ENCODE measurements around the gene FOXO6. TPM values are rescaled to one million over a fixed set of nuclear protein-coding genes. Genes with fewer than 3 reads are reported as not detected.

Gene FOXO6
- total RNA-seq, 1 experiment from 2014 or later: 5.4 TPM

DNA sequence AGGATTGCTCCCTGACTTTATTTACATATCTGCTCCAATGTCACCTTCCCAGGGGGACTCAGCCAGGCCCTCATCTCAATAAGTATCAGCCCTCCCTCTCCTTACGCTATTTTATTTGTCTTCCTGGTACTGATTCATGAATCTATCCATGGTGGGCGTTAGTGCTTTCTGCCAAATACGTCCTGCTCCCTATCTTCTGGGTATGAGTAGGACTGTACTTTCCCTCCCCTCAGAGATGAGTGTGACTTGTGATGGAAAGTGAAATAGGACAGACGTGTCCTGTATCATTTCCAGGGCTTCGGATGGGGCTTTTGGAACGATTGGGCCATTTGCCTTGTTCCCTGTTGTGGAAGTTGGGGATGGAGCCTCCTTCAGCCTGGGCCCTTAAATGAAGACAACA lies 47.5 kb downstream of the FOXO6 start:
- Mint-ChIP-seq H3K27me3 (ENCODE audit: low read depth) (peaks cover 9% of the 10 kb centered on the region; the same call in 1 of the 2 replicates), H3K4me3 (no peak overlapping the region), H3K4me1 (peaks cover 45% of the 10 kb centered on the region), H3K9me3 (0 out of 2 replicates have a peak, but pooled peaks cover 4% of the 10 kb centered on the region), H3K36me3 (no peaks in the 10 kb centered on the region), H3K27ac (no peak overlapping the region)
- ATAC-seq: no peak
- ChIA-PET CTCF (interaction anchor here (1.4 to 3.0 kb wide), 3 partner anchors 14 to 77 kb away, joined by 4 to 14 read pairs (median 8); no protein-coding TSS in a partner anchor), POLR2A (no interaction called here)
- TF ChIP-seq TCF7 (CRISPR knock-in tag; IDR thresholded peaks at IDR 0.05; ENCODE audit: low read depth): no peak
- no peak for TF ChIP-seq GABPB1 (CRISPR knock-in tag; IDR thresholded peaks at IDR 0.05)
- TF ChIP-seq, protein P1, sequence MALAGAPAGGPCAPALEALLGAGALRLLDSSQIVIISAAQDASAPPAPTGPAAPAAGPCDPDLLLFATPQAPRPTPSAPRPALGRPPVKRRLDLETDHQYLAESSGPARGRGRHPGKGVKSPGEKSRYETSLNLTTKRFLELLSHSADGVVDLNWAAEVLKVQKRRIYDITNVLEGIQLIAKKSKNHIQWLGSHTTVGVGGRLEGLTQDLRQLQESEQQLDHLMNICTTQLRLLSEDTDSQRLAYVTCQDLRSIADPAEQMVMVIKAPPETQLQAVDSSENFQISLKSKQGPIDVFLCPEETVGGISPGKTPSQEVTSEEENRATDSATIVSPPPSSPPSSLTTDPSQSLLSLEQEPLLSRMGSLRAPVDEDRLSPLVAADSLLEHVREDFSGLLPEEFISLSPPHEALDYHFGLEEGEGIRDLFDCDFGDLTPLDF (CRISPR knock-in tag; IDR thresholded peaks at IDR 0.05): no peak
- TF ChIP-seq, protein P2, sequence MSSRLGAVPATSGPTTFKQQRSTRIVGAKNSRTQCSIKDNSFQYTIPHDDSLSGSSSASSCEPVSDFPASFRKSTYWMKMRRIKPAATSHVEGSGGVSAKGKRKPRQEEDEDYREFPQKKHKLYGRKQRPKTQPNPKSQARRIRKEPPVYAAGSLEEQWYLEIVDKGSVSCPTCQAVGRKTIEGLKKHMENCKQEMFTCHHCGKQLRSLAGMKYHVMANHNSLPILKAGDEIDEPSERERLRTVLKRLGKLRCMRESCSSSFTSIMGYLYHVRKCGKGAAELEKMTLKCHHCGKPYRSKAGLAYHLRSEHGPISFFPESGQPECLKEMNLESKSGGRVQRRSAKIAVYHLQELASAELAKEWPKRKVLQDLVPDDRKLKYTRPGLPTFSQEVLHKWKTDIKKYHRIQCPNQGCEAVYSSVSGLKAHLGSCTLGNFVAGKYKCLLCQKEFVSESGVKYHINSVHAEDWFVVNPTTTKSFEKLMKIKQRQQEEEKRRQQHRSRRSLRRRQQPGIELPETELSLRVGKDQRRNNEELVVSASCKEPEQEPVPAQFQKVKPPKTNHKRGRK (CRISPR knock-in tag; IDR thresholded peaks at IDR 0.05; ENCODE audit: borderline replicate concordance): no peak
- no peak for TF ChIP-seq SP1 (CRISPR knock-in tag; conservative IDR thresholded peaks at IDR 0.05)
- TF ChIP-seq, protein P3, sequence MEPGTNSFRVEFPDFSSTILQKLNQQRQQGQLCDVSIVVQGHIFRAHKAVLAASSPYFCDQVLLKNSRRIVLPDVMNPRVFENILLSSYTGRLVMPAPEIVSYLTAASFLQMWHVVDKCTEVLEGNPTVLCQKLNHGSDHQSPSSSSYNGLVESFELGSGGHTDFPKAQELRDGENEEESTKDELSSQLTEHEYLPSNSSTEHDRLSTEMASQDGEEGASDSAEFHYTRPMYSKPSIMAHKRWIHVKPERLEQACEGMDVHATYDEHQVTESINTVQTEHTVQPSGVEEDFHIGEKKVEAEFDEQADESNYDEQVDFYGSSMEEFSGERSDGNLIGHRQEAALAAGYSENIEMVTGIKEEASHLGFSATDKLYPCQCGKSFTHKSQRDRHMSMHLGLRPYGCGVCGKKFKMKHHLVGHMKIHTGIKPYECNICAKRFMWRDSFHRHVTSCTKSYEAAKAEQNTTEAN (CRISPR knock-in tag; IDR thresholded peaks at IDR 0.05): no peak
- no peak for TF ChIP-seq ZNF232 (CRISPR knock-in tag; IDR thresholded peaks at IDR 0.05)
- no peak for TF ChIP-seq ZNF416 (CRISPR knock-in tag; IDR thresholded peaks at IDR 0.05)
- TF ChIP-seq, protein P4, sequence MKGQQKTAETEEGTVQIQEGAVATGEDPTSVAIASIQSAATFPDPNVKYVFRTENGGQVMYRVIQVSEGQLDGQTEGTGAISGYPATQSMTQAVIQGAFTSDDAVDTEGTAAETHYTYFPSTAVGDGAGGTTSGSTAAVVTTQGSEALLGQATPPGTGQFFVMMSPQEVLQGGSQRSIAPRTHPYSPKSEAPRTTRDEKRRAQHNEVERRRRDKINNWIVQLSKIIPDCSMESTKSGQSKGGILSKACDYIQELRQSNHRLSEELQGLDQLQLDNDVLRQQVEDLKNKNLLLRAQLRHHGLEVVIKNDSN (CRISPR knock-in tag; IDR thresholded peaks at IDR 0.05): no peak
- no peak for TF ChIP-seq GTF2I (CRISPR knock-in tag; conservative IDR thresholded peaks at IDR 0.05)
- no peak for TF ChIP-seq ZNF138 (CRISPR knock-in tag; conservative IDR thresholded peaks at IDR 0.05)
- no peak for TF ChIP-seq MXD4 (CRISPR knock-in tag; IDR thresholded peaks at IDR 0.05; ENCODE audit: borderline replicate concordance)
- TF ChIP-seq FOXK1 (CRISPR knock-in tag; IDR thresholded peaks at IDR 0.05): no peak
- TF ChIP-seq ZNF219 (CRISPR knock-in tag; IDR thresholded peaks at IDR 0.05; ENCODE audit: borderline replicate concordance): no peak
- no peak for TF ChIP-seq NR1H2 (CRISPR knock-in tag; IDR thresholded peaks at IDR 0.05)
- TF ChIP-seq NFYB (CRISPR knock-in tag; conservative IDR thresholded peaks at IDR 0.05; ENCODE audit: low read depth): no peak
- no peak for DNase-seq (ENCODE audit: low spot score)

DNA sequence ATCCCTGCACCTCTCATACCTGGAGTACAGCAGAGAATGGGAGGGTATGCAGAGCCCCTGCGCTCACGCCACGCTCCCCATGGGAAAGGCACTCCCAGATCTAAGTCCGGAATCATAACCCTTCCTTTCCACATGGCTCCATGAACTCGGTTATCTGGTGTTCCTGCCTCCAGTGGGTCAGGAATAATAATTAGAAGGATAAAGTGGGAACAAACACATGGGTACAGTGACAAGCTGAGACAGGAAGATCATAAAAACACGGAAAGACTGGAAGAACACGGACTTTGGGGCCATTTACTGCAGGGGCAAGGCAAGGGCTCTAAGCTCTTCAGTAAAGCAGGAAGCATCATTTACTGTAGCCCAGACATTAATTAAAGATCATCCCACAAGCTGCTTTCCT lies 48.6 kb downstream of the FOXO6 start:
- Mint-ChIP-seq H3K27me3 (ENCODE audit: low read depth) (peaks cover 9% of the 10 kb centered on the region; the same call in 1 of the 2 replicates), H3K36me3 (no peaks in the 10 kb centered on the region), H3K4me1 (peaks cover 38% of the 10 kb centered on the region), H3K9me3 (0 out of 2 replicates have a peak, but pooled peaks cover 4% of the 10 kb centered on the region), H3K4me3 (no peak overlapping the region), H3K27ac (no peak overlapping the region)
- DNase-seq (ENCODE audit: low spot score) (no peak), ATAC-seq (no peak)
- ChIA-PET CTCF (interaction anchor here (0.7 to 1.8 kb wide), 4 partner anchors 15 to 87 kb away, joined by 3 to 11 read pairs (median 4); no protein-coding TSS in a partner anchor), POLR2A (no interaction called here)
- TF ChIP-seq NFYB (CRISPR knock-in tag; conservative IDR thresholded peaks at IDR 0.05; ENCODE audit: low read depth) (no peak), JAZF1 (CRISPR knock-in tag; IDR thresholded peaks at IDR 0.05) (no peak), TEAD4 (CRISPR knock-in tag; IDR thresholded peaks at IDR 0.05) (no peak), NFE2L1 (CRISPR knock-in tag; IDR thresholded peaks at IDR 0.05) (no peak), NR2C2 (CRISPR knock-in tag; IDR thresholded peaks at IDR 0.05) (no peak), RELA (CRISPR knock-in tag; IDR thresholded peaks at IDR 0.05; ENCODE audit: borderline replicate concordance) (no peak), ELF4 (CRISPR knock-in tag; IDR thresholded peaks at IDR 0.05; ENCODE audit: low read depth) (no peak), OVOL2 (CRISPR knock-in tag; IDR thresholded peaks at IDR 0.05; ENCODE audit: borderline replicate concordance) (no peak), SMAD3 (CRISPR knock-in tag; IDR thresholded peaks at IDR 0.05; ENCODE audit: borderline replicate concordance) (no peak), CREB1 (CRISPR knock-in tag; IDR thresholded peaks at IDR 0.05) (no peak), TCF7 (CRISPR knock-in tag; IDR thresholded peaks at IDR 0.05; ENCODE audit: low read depth) (no peak), ZNF423 (CRISPR knock-in tag; IDR thresholded peaks at IDR 0.05) (no peak)
- TF ChIP-seq, protein P4 (CRISPR knock-in tag; IDR thresholded peaks at IDR 0.05): no peak
